HL-60/S4 treated with retinoic acid at 250 ng/mL for 4 days and 3 days (cell line): ENCODE measurements around the gene SIRT7.

ENCODE experiments used
- in situ Hi-C: fragments of 300-500 bp; cut with MboI; formaldehyde crosslinking; loops from 2 replicates; pipeline ENCODE4 v1.7.0; 2022; ENCODE audit warnings: low sequenced_read_pairs

The SIRT7 gene

DNA sequence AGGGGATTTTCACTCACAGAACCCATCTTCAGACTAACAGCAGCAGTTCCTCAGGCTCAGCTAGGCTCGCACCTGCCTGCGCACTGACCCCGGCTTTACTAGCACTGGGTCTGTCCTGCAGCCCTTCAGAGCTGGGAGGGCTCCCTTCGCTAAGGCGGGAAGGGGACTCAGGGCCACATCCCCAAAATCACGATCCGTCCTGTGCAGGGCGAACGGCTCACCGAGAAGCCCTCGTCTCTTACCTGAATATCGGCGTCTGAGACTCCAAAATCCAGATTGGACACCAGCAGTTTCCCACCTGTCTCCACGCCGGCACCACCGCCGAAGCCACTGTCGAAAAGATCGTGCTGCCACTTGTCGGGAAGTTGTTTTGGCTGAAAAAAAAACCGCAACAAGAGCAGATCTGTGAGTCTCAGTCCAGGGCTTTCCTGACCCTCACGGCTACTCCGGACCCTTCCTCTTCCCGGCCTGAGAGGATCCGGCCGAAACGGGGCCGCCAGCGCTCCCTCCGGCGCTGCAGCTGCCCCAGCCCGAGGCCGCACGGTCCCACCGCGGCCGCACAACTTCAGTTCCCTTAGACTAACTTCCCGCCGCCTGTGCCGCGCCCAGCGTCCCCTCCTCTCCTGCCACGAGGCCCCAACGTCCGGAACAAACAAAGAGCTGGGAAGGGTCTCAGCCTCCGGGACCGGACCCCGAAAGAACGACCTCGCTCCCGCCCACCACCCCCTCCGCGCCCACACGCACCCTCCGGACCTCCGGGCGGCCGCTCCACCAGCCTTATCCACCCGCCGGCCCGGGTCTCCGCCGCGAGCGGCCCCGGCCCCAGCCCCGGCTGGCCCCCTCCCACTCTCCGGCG, 27.3 kb downstream of the SIRT7 start:
- in situ Hi-C loops: no loop called here

DNA sequence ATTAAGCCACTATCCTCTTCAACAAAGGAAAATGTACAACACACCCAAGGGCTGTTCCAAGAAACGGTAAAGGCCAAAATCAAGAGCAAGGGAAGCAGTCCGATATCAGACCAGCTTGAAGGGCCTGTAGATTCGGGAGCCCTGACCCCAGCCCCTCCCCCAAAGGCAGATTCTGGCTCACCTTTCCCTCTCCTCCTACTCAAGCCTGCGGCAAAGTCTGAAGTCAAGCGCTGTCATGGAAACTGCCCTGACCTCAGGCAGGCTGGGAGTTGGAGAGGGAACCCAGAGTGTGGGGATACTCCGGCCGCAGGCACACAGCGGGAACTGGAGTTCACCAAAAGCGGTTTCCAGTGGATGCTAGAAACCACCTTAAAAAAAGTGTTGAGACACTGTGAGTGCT, 28.4 kb downstream of the SIRT7 start:
- in situ Hi-C loops: no loop called here

DNA sequence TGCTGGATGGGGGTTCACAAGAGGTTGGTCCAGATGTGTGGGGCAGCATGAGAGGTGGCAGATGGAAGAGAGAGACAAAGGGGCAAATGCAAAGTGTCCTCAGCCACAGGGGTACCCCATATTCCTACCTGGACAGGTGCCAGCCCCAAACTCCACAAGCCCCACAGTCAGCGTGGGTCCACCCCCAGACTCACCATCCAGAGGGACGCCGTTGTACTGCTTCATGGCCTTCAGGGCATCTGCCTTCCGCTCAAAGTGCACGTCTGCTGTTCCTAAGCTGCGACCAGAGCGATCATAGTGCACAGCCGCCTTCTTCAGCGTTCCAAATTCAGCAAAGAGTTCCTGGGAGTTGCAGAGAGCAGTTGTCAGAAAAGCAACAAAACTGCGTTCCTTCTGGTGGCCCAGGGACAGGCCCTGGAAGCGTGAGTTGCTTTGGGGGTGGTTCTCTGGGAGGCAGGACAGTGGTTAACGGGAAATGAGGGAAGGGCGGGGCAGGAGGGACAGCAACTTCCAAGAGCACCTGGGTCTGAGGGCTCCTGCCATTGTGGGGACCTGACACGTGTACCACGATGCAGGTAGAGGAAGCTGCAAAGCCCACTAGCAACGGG, 28.9 kb downstream of the SIRT7 start:
- in situ Hi-C loops: no loop called here

DNA sequence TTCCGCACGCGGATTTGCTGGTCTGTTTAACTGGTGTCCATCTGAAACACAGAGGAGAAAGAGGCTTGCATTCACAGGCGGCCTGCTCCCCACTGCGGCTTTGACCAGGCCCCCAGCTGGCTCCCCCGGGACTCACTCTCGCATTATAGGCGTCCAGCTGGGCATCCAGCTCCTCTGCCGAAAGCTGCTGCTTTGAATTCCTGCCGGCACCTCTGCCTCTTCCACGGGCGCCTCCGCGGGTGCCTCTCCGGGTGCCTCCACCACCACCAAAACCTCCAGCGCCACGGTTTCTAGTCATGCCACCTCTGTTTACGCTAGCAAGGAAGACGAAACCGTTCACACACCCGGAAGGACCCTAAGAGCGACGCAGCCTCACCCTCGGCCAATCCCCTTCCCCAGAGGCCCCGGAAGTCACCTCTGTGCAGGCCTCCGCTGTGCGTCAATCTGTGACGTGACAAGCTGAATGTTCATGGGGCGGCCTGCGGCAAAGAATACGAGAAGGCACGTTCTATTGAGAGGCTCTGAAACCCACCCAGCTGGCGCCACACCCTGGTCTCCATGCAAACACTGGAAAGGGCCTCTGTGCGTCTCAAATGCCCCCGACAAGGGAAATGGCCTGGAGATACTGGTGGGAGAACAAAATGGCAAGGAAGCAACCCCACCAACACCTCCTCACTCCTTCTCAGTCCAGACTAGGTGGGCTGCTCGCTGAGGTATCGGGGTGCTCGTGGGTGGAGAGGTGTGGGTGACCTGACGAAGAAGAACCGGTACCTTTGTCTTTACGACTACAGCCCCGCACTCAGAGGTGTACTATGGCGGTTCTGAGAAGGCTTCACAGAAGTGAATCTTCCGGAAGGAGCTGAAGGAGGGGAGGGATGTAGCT, 29.6 kb downstream of the SIRT7 start:
- in situ Hi-C loops: no loop called here

DNA sequence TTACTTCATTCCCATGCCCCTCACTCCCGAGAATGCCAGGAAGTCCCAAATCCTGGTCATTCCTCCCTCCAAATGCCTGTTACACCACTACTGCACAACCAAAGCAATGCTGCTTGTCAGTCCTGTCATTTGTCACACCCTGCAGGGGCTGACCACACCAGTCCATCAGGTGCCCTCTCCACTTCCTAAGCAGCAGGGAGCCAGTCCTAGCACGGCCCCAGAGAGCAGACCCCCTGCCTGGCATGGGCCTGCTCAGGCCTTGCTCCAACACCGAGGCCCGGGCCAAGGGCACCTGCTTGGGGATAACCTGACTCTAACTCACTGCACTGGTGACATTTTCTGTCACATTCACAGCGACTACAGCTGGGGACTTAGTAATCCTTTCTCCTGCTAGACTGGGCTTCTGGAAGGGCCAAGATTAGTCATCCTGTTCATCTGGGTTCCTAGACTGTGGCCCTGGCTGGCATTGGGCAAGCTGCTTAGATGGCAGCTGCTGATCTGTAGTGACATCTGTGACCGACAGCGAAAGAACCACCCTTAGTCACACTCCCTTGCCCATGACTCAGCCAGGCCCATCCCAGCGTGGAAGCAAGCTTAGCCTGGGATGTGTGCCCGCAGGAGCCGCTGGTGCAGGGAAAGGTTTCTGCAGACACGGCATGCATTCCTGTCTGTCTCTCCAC, 32.0 kb downstream of the SIRT7 start:
- in situ Hi-C loops: no loop called here

DNA sequence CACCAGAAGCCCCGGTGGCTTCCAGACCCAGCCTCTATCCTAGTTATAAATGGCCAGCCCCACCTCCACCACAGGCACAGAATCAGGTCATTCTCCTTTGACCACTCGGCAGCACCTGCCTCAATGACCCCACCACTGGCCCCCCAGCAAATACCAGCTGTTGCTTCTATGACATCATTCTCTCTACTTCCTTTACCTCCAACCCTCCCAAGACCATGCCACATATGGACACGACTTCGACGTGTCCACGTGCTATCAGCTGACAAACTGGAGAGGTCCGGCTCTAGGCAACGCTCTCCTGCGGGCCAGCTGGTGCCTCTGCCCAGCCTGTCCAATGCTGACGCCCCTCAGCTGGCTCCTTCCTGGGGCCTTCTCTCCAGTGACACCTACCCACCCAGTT, 32.5 kb downstream of the SIRT7 start:
- in situ Hi-C loops: no loop called here

DNA sequence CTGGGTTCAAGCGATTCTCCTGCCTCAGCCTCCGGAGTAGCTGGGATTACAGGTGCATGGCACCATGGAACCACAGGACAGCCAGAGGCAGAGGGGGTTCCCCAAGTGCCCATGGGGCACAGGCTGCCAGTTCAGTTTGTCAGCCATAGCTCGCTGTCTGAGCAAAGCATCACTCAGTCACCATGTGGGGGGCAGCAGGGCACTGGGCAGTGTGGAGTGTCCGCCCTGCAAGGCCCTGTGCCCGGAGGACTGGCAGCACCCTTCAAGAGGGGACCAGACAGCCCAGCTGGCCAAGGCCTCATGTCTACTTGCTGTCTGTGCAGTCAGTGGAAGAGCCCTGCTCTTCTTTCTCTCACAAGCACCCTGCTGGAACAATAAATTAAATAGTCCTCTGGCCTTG, 33.0 kb downstream of the SIRT7 start:
- in situ Hi-C loops: no loop called here

DNA sequence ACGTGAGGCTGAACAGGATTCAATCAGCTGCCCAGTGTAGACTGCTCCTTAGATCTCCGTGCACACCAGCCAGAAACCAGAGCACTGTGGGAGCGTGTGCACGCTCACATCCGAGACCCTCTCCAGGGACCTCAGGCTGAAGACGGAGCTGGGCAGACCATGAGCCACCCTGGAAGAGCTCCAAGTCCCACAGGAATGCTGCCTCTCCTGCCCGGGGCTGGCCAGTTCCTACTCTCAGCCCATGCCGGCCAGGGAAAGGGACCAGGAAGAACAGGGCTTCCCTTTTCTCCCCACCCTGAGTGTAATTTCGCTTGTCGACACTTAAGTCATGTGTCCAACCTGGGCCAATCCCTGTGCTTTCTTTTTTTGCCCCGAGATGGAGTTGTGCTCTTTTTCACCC, 33.5 kb downstream of the SIRT7 start:
- in situ Hi-C loops: no loop called here

DNA sequence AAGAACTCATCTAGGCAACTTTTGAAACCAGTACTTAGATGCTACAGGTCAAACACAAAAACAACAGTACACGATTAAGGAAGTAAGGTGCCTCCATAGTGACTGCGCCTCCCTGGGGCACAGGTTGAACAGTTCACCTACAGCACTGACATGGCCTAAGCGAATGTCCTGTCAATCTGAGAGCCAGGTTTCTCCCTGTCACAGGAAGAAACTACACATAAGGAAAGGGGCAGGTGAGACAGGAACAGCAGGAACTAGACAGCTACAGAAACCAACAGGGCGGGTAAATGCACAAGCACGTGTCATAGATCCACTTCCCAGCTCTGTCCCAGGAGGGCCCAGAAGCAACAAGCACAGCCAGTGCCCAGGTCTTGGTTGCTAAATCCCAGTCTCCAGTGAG, 38.9 kb downstream of the SIRT7 start:
- in situ Hi-C loops: no loop called here

DNA sequence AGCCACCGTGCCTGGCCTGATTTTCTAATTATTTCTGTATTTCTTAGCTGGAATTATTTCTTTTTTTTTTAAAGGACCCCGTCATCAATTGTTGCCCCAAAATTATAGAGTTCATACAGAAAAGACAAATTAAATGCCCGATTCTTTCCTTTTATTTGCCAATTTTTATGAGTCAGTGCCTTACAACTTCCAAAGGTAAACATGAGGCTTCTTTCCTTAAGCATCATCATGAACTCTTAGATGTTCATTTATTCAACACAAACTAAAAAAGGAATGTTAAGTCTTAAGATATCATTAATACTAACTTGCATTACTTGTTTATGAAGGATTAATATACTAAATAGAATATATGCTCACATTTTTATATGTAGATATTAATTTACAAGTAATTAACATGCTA, 39.7 kb downstream of the SIRT7 start:
- in situ Hi-C loops: no loop called here

DNA sequence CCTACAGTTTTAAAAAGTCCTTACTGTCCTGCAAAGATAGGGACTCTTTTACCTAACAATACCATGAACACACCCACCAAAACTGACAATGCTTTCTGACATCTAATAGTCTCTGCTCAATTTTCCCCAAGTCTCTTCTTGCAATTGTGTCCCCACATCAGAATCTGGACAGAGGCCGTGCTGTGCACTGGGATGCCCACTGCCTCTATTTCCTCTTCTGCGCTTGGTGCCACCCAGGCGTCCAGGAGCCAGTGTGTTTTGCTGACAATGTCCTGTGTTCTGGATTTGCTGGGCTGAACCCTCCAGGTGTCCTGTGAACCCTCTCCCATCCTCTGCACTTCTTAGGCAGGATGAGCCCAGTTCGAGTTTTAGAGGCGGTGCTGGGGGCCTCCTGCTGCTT, 40.4 kb downstream of the SIRT7 start:
- in situ Hi-C loops: no loop called here

DNA sequence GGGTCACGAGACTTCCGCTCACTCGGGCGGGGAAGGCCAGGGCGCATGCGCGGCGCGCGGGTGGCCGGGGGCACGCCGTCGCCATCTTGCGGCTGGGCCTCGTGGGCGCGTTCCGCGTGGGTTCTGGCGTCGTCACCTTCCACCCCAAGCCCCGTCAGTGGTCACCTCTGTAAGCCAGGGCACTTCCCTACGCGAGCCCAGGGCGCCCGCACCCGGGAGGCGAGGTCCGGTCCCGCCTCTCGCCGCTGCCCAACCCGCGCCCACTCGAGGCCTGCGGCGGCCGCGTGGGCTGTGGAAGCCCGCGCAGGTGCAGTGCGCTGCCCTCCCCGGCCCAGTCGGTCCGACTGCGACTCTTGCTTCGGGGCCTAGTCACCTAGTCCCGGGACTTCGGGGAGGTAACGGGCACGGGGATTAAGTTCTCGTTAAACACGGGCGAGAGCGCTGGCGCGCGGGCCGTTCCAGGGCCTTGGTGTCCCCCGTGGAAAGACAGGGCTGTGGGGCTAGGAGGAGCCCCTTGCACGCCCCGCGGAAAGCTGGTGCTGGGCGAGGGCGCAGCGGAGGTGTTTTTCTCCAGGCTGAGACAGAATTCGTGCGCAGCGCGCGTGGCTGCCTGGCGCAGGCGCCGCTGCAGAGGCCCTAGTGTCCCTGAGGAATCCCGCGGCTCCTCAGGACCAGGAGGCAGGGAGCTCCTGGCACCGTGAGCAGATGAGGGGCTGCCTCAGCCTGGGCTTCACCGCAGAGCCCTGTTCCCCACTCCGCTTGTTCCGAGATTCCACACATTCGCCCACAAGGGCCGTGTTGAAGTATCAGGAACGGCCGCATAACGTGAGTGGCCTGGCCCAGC, 46.4 kb downstream of the SIRT7 start:
- in situ Hi-C loops: no loop called here

DNA sequence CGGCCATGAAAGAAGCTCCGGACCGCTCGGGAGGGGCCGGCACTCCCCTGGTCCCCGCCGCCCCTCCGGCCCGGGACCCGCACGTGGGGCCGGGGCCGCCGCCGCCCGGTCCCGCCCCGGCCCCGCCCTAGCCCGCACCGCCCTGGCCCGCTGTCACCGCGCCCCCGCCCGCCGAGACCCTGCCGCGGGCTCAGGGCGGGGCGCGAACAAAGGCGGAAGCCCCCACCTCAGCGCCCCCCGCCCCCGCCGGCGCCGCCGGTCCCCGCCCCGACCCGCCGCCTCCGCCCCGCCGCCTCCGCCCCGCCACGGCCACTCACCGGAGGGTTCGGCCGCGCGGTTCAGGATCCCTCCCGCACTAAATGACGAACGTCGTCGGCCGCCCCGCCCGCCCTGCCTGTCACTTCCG, 47.0 kb downstream of the SIRT7 start, which contains the start of gene ARHGDIA:
Gene ARHGDIA (minus strand): TSS at position 357 of the 406 bp plus-strand sequence. CDS start 1,407 bp downstream, outside the sequence.
- in situ Hi-C loops: no loop called here

DNA sequence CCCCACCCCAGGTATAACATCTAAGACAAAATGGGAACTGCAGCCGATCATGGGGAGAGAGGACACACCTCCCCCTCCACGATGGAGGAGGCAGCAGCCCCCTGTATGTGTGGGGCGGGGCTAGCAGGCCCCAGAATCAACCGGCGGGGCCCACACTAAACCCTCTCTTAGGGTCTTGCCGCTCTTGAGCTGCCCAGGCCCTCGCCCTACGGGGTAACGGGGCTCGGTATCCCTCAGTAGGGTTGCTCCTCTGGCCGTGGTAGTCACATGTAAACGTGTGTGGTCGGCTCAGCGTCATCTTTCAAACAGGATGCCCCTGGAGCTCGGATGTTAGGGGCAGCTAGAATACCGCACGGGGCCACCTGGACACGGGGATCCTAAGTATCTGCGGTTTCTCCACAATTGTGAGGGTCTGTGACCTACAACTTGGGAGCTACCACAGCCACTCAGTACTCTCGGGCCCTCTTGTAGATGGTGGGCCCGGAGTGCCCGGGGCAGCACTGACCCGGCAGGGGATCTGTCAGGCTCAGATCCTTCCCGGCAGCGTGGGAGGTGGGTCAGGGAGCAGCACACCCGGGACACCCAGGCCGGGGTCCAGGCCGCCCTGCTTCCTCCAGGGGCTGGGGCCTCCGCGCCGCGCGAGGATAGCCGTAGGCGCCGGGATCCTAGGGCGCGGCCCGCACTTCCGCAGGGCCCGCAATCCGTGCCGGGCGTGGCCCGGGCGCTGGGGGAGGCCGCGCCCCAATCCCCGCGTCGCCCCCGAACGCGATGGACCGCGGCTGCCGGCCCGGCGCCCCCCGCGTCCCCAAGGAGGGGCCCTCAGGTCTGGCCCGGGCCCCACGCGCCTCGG, 47.6 kb downstream of the SIRT7 start:
- in situ Hi-C loops: no loop called here

DNA sequence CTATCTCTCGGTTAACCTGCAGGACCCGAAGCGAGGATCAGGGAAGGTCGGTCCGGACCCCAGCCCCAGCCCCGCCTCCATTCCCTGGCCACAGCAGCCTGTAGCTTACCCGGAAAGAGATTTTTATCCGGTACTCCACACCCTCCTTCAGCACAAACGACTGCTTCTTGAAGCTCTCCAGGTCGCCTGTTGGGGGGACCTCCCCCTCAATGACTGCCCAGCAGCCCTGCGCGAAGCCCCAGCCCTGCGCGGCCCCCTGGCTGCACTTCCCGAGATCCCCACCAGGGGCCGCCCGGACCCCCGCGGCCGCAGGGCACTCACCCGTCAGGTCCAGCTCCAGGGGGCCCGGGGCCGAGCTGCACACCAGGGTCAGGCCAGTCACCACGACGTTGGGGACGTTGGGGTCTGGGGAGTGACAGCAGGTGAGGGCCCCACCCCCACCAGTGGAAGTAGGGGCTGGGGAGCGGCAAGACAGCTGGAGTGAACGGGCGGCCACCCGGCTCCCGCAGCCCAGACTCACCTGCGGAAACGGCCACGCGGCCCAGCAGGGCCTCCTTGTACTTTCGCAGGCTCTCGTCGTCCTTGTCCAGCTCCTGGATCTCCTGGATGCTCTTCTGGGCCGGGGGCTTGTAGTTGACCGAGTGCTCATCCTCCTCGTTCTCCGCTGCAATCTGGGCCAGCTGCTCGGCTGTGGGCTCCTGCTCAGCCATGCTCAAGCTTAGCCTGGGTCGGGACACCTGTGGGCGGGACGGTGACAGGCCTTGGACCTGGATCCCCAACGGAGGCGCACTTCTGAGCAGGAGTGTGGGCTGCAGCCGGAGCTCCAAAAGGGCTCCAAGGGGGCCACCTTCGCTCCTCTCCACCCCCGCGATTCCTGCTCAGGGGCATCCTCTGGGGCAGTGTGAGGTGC, 48.5 kb downstream of the SIRT7 start:
- in situ Hi-C loops: no loop called here

DNA sequence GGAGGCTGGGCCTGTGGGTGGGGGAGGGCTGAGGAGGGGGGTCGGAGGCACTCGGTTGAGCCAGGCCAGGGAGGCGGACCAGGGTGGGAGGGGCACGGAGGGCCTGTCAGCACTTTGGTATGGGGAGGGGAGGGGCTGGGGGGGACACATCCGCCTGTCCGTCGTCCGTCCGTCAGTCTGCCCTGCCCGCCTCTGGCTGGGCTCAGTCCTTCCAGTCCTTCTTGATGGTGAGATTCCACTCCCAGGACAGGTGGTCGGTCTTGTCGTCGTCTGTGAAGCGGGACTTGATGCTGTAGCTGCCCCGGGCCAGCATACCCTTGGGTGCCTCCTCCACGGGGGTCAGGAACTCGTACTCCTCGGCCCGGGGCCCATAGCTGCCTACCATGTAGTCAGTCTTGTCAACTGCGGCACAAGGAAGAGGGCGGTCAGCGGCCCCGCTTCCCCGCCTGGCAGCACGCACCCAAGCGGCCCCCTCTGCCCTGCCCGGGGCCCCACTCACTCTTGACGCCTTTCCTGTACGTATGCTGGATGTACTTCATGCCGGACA, 49.2 kb downstream of the SIRT7 start:
- in situ Hi-C loops: no loop called here

DNA sequence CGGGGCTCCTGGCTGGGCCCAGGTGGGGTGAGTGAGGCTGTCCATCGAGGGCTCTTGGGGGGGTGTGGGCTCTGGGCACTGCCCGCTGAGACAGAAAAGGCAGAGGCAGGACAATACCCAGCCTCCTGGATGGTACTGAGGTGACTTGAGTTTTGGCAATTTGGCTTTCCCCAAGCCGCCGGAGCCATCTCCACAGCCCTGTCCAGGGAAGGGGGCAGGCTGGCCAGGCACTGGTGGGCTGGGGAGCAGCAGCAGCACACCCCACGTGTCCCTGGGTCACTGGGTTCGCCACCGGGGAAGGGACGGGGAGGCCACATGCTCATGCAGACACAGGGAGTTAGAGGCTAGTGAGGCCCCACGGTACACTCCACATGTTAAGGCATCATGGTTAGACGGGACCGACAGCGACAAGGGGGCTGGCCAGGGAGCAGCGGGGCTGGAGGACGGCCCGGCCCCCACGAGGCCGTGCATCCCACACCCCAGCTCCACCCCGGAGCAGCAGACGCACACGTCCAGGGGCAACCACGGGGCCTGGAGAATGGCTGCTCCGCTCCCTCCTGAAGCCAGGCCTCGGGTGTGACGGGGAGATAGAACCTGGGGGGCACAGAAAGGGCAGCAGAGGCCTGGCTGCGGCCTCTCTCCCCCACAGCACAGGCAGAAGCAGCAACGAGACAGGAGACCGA, 49.8 kb downstream of the SIRT7 start:
- in situ Hi-C loops: no loop called here
